HCT116 (cell line): ENCODE measurements around the gene MTMR12.

Source experiments
- EZH2 ChIP-seq: fragments of 200-600 bp; sonication (generic); IDR thresholded peaks from 2 replicates; pipeline ENCODE4 v1.6.1; 2017; ENCODE audit warnings: antibody characterized with exemption, mixed run types
- EZH2phosphoT487 ChIP-seq: fragments of 200-600 bp; IDR thresholded peaks from 2 replicates; pipeline ENCODE4 v1.6.1; 2018; ENCODE audit warnings: antibody characterized with exemption, borderline replicate concordance
- JUND ChIP-seq: IDR thresholded peaks from 2 replicates; pipeline ENCODE4 v1.6.1; 2012
- POLR2A ChIP-seq: IDR thresholded peaks from 2 replicates; pipeline ENCODE4 v1.7.0; 2011; ENCODE audit warnings: borderline replicate concordance; ENCODE audit not compliant: insufficient read depth, insufficient read length; ENCODE audit errors: extremely low read depth
- REST ChIP-seq: IDR thresholded peaks from 2 replicates; pipeline ENCODE4 v1.6.1; 2012; ENCODE audit warnings: low read depth
- TCF7L2 ChIP-seq: IDR thresholded peaks from 2 replicates; pipeline ENCODE4 v1.7.0; 2011; ENCODE audit warnings: borderline replicate concordance, inconsistent platforms; ENCODE audit not compliant: insufficient read depth, insufficient read length; ENCODE audit errors: extremely low read depth
- TF ChIP-seq, protein P1 (sequence below), 3 experiments: fragments of 200-600 bp in 1 of 3; sonication (generic) in 1 of 3; IDR thresholded peaks in 2 of 3; conservative IDR thresholded peaks in 1 of 3; 2 replicates each; pipeline ENCODE4 v1.5.1; 2012 to 2017; ENCODE audit warnings: low read depth in 2 of 3, low read length in 2 of 3, antibody characterized with exemption in 1 of 3, borderline replicate concordance in 1 of 3, control low read depth in 1 of 3, mild to moderate bottlenecking in 1 of 3, mixed read lengths in 1 of 3, mixed run types in 1 of 3, moderate library complexity in 1 of 3; ENCODE audit not compliant: insufficient read depth in 1 of 3

DNA sequence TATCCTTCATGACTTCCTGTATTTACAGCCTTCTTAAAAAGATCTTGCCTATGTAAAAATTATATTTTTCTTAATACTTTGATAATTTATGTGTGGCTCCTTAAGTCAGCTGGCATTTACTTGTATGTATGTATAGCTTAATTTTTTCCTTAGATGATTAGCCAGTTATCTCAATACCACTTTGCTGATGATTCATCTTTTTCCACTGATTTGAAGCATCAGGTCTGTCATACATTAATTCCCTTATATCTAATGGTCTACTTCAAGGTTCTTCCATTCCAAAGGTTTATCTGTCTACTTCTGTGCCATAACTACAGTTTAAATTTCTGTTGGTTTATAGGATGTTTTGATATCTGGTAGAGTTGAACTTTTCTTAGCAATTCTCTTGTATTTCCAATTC lies 44.9 kb upstream of the MTMR12 start:
- TF ChIP-seq, protein P1, sequence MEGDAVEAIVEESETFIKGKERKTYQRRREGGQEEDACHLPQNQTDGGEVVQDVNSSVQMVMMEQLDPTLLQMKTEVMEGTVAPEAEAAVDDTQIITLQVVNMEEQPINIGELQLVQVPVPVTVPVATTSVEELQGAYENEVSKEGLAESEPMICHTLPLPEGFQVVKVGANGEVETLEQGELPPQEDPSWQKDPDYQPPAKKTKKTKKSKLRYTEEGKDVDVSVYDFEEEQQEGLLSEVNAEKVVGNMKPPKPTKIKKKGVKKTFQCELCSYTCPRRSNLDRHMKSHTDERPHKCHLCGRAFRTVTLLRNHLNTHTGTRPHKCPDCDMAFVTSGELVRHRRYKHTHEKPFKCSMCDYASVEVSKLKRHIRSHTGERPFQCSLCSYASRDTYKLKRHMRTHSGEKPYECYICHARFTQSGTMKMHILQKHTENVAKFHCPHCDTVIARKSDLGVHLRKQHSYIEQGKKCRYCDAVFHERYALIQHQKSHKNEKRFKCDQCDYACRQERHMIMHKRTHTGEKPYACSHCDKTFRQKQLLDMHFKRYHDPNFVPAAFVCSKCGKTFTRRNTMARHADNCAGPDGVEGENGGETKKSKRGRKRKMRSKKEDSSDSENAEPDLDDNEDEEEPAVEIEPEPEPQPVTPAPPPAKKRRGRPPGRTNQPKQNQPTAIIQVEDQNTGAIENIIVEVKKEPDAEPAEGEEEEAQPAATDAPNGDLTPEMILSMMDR (IDR thresholded peaks at IDR 0.05 in 2 of 3, conservative IDR thresholded peaks at IDR 0.05 in 1 of 3; ENCODE audit: borderline replicate concordance in 1 of 3, insufficient read depth in 1 of 3, low read depth in 2 of 3, low read length in 2 of 3): no peak
- TF ChIP-seq REST: no peak
- TF ChIP-seq EZH2phosphoT487: no peak
- TF ChIP-seq POLR2A: no peak
- TF ChIP-seq TCF7L2: no peak
- no peak for TF ChIP-seq EZH2
- no peak for TF ChIP-seq JUND
